H9 (cell line): ENCODE measurements around the gene EEF1AKMT2. TPM values are rescaled to one million over a fixed set of nuclear protein-coding genes. Genes with fewer than 3 reads are reported as not detected.

Experiments
- DNase-seq: peaks from one replicate; pipeline ENCODE4 v3.0.0-alpha.2; 2017
- H2AFZ ChIP-seq: one replicate; pipeline ENCODE4 v1.6.1; 2013; ENCODE audit warnings: mild to moderate bottlenecking, low read length, control low read depth, moderate library complexity
- H2AK5ac ChIP-seq: 2 replicates; pipeline ENCODE4 v1.6.1; 2013; ENCODE audit warnings: low read length, control low read depth, mixed read lengths; ENCODE audit not compliant: insufficient read length
- H2BK120ac ChIP-seq: one replicate; pipeline ENCODE4 v1.6.1; 2013; ENCODE audit warnings: low read depth, mild to moderate bottlenecking, low read length, control low read depth, inconsistent platforms; ENCODE audit not compliant: poor library complexity, severe bottlenecking
- H2BK12ac ChIP-seq: 2 replicates; pipeline ENCODE4 v1.6.1; 2013; ENCODE audit warnings: low read length, control low read depth, mixed read lengths, low read depth; ENCODE audit not compliant: insufficient read length
- H2BK15ac ChIP-seq: 2 replicates; pipeline ENCODE4 v1.6.1; 2013; ENCODE audit warnings: low read depth, low read length, control low read depth
- H2BK20ac ChIP-seq: one replicate; pipeline ENCODE4 v1.6.1; 2013; ENCODE audit warnings: low read depth, mild to moderate bottlenecking, low read length, control low read depth, inconsistent platforms; ENCODE audit not compliant: poor library complexity, severe bottlenecking
- H2BK5ac ChIP-seq: 2 replicates; pipeline ENCODE4 v1.6.1; 2013; ENCODE audit warnings: low read length, control low read depth, mixed read lengths; ENCODE audit not compliant: insufficient read length
- H3K14ac ChIP-seq: 2 replicates; pipeline ENCODE4 v1.6.1; 2013; ENCODE audit warnings: low read length, control low read depth; ENCODE audit not compliant: insufficient read depth
- H3K18ac ChIP-seq: 2 replicates; pipeline ENCODE4 v1.6.1; 2013; ENCODE audit warnings: low read depth, mild to moderate bottlenecking, mixed read lengths, low read length, control low read depth; ENCODE audit not compliant: insufficient read length
- H3K23ac ChIP-seq: 2 replicates; pipeline ENCODE4 v1.6.1; 2013; ENCODE audit warnings: low read length, control low read depth, mixed read lengths, low read depth; ENCODE audit not compliant: insufficient read length
- H3K23me2 ChIP-seq: 2 replicates; pipeline ENCODE4 v1.6.1; 2013; ENCODE audit warnings: low read depth, mild to moderate bottlenecking, mixed read lengths, low read length, control low read depth; ENCODE audit not compliant: insufficient read length, poor library complexity, severe bottlenecking
- H3K27ac ChIP-seq: 2 replicates; pipeline ENCODE4 v1.5.1; 2013; ENCODE audit warnings: low read length, control low read depth, mixed read lengths, low read depth; ENCODE audit not compliant: insufficient read length
- H3K27me3 ChIP-seq: 2 replicates; pipeline ENCODE4 v1.6.1; 2013; ENCODE audit warnings: low read length, control low read depth, inconsistent platforms; ENCODE audit not compliant: insufficient read depth
- H3K4ac ChIP-seq: 2 replicates; pipeline ENCODE4 v1.6.1; 2013; ENCODE audit warnings: low read depth, mild to moderate bottlenecking, control low read depth, inconsistent platforms, low read length, moderate library complexity
- H3K4me1 ChIP-seq: 2 replicates; pipeline ENCODE4 v1.6.1; 2013; ENCODE audit warnings: low read length, control low read depth, inconsistent platforms; ENCODE audit not compliant: insufficient read depth
- H3K4me2 ChIP-seq: 2 replicates; pipeline ENCODE4 v1.6.1; 2013; ENCODE audit warnings: low read length, control low read depth, mixed read lengths; ENCODE audit not compliant: insufficient read length, insufficient read depth
- H3K56ac ChIP-seq: 2 replicates; pipeline ENCODE4 v1.6.1; 2013; ENCODE audit warnings: low read depth, mild to moderate bottlenecking, mixed read lengths, low read length, control low read depth; ENCODE audit not compliant: insufficient read length
- H3K79me1 ChIP-seq: 2 replicates; pipeline ENCODE4 v1.6.1; 2013; ENCODE audit warnings: low read depth, mild to moderate bottlenecking, moderate library complexity, low read length, control low read depth, inconsistent platforms; ENCODE audit not compliant: insufficient read depth, poor library complexity, severe bottlenecking
- H3K79me2 ChIP-seq: 2 replicates; pipeline ENCODE4 v1.6.1; 2013; ENCODE audit warnings: low read length, control low read depth, inconsistent platforms; ENCODE audit not compliant: insufficient read depth
- H3K9ac ChIP-seq: 2 replicates; pipeline ENCODE4 v1.6.1; 2013; ENCODE audit warnings: low read length, control low read depth, mixed read lengths; ENCODE audit not compliant: insufficient read length; ENCODE audit errors: extremely low read depth
- H3K9me3 ChIP-seq: one replicate; pipeline ENCODE4 v1.6.1; 2013; ENCODE audit warnings: low read depth, low read length, inconsistent platforms; ENCODE audit not compliant: control insufficient read depth
- H3T11ph ChIP-seq: one replicate; pipeline ENCODE4 v1.6.1; 2013; ENCODE audit warnings: mild to moderate bottlenecking, low read length, control low read depth, inconsistent platforms
- H4K20me1 ChIP-seq: one replicate; pipeline ENCODE4 v1.6.1; 2013; ENCODE audit not compliant: control insufficient read depth, insufficient read length, insufficient read depth
- H4K5ac ChIP-seq: 2 replicates; pipeline ENCODE4 v1.6.1; 2013; ENCODE audit warnings: low read depth, mild to moderate bottlenecking, mixed read lengths, low read length, control low read depth; ENCODE audit not compliant: insufficient read length
- H4K8ac ChIP-seq: replicated peaks from 2 replicates; pipeline ENCODE4 v1.6.1; 2013; ENCODE audit warnings: low read length, control low read depth, mixed read lengths, low read depth; ENCODE audit not compliant: insufficient read length
- H4K91ac ChIP-seq: 2 replicates; pipeline ENCODE4 v1.6.1; 2013; ENCODE audit warnings: low read depth, mild to moderate bottlenecking, moderate library complexity, mixed read lengths, low read length, control low read depth; ENCODE audit not compliant: insufficient read length
- H3K27ac Mint-ChIP-seq, 3 experiments: 2 replicates in 2 of 3; 3 replicates in 1 of 3; pipeline ENCODE4 v1.8.0; 2020 to 2021; ENCODE audit warnings: mixed read lengths in 3 of 3, mild to moderate bottlenecking in 1 of 3, moderate library complexity in 1 of 3
- H3K27me3 Mint-ChIP-seq: 2 replicates; pipeline ENCODE4 v1.8.0; 2021; ENCODE audit warnings: low read depth, mild to moderate bottlenecking, moderate library complexity, mixed read lengths
- H3K36me3 Mint-ChIP-seq, 3 experiments: 2 replicates in 2 of 3; 3 replicates in 1 of 3; pipeline ENCODE4 v1.8.0; 2020 to 2021; ENCODE audit warnings: low read depth in 3 of 3, mixed read lengths in 3 of 3; ENCODE audit not compliant: insufficient read depth in 1 of 3
- H3K4me1 Mint-ChIP-seq, 2 experiments: 2 replicates each; pipeline ENCODE4 v1.8.0; 2020; ENCODE audit warnings: mixed read lengths in 2 of 2
- H3K4me3 Mint-ChIP-seq, 2 experiments: 2 replicates in 1 of 2; 3 replicates in 1 of 2; pipeline ENCODE4 v1.8.0; 2020 to 2021; ENCODE audit warnings: mild to moderate bottlenecking in 2 of 2, mixed read lengths in 2 of 2, moderate library complexity in 1 of 2
- H3K9me3 Mint-ChIP-seq, 2 experiments: 2 replicates in 1 of 2; 3 replicates in 1 of 2; pipeline ENCODE4 v1.8.0; 2020; ENCODE audit warnings: mild to moderate bottlenecking in 2 of 2, mixed read lengths in 2 of 2, moderate library complexity in 1 of 2
- WGBS: extraction: QIAGEN DNeasy Blood & Tissue Kit; methylation state at CpG from one replicate; pipeline ENCODE4 v1.1.7; 2013; ENCODE audit warnings: missing lambda C conversion rate, low lambda C conversion rate, mixed read lengths; ENCODE audit not compliant: insufficient read length; ENCODE audit errors: extremely low coverage; 5-methylcytosine and 5-hydroxymethylcytosine counted together
- total RNA-seq: library from RNA; stranded (reverse); gene quantifications from 2 replicates; pipeline ENCODE4 v1.2.1, GENCODE V29; 2021
- TF ChIP-seq, protein P1 (sequence below): fragments of 200-600 bp; sonication (generic); conservative IDR thresholded peaks from 3 replicates; pipeline ENCODE4 v1.8.0; 2021; ENCODE audit warnings: antibody characterized with exemption, mild to moderate bottlenecking

Gene EEF1AKMT2
- total RNA-seq, 1 experiment from 2014 or later = 19.0 TPM

DNA sequence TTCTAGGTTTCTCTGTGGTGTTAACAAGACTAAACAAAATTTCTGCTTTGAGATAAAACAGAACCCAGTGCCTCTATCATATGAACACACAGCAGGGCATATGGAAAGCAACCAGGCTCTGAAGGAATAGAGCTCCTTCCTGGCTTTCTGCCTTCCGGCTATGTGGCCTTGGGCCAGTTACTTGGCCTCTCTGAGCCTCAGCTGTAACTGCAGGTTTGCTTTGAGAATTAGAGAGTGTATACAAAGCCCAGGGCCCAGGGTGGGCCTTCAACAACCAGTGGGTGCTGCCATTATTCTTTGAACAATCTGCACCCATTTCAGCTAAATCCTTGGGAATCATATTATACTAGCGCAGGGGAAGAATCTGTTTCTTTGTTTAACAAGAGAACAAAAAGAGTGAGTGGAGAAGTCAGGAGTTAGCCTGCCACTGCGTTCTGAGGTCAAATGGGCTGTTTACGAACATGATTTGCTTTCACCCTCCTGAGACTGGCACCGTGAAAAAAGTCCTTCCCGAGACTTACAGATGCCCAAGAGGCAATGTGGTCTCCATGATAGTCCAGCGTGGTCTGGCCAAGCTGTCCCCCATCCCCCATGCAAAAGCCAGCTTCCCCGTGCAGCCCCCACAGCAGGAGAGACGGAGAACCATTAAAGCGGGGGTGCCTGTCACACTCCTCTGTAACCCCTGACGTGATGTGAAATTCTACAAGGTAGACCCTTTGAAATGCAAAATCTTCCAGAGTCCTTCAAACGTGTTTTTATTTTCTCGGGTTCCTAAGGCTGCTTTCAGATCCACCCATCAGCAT lies 52.4 kb downstream of the EEF1AKMT2 start:
- H4K91ac ChIP-seq = no peak overlapping the region
- H4K20me1 ChIP-seq = no peaks in the 10 kb centered on the region
- no peak overlapping the region for H3K14ac ChIP-seq
- H3K79me1 ChIP-seq = no peaks in the 10 kb centered on the region
- Mint-ChIP-seq H3K36me3 (no peaks in the 10 kb centered on the region; a peak in 1 of 7 replicates), H3K4me3 (peak overlapping the region; percentile 14 to 54), H3K9me3 (no peaks in the 10 kb centered on the region), H3K27me3 (peaks cover 45% of the 10 kb centered on the region), H3K4me1 (peaks cover 61 to 67% of the 10 kb centered on the region in 2 experiments), H3K27ac (no peak overlapping the region; a peak in 1 of 7 replicates)
- no CpG with 5 or more reads among the region's 13 CpGs for WGBS
- peak overlapping the region; percentile 4 for H3K4me2 ChIP-seq
- no peak for DNase-seq
- peaks cover 18% of the 10 kb centered on the region; the same call in 1 of the 2 replicates for H3K4me1 ChIP-seq
- peaks cover 6% of the 10 kb centered on the region; the same call in 1 of the 2 replicates for H3K27me3 ChIP-seq
- H2BK12ac ChIP-seq = no peak overlapping the region
- H3K56ac ChIP-seq = no peak overlapping the region
- H2BK120ac ChIP-seq = no peak overlapping the region
- H3K4ac ChIP-seq = no peak overlapping the region
- no peaks in the 10 kb centered on the region for H3K9me3 ChIP-seq
- TF ChIP-seq, protein P1, sequence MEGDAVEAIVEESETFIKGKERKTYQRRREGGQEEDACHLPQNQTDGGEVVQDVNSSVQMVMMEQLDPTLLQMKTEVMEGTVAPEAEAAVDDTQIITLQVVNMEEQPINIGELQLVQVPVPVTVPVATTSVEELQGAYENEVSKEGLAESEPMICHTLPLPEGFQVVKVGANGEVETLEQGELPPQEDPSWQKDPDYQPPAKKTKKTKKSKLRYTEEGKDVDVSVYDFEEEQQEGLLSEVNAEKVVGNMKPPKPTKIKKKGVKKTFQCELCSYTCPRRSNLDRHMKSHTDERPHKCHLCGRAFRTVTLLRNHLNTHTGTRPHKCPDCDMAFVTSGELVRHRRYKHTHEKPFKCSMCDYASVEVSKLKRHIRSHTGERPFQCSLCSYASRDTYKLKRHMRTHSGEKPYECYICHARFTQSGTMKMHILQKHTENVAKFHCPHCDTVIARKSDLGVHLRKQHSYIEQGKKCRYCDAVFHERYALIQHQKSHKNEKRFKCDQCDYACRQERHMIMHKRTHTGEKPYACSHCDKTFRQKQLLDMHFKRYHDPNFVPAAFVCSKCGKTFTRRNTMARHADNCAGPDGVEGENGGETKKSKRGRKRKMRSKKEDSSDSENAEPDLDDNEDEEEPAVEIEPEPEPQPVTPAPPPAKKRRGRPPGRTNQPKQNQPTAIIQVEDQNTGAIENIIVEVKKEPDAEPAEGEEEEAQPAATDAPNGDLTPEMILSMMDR = no peak
- no peak overlapping the region for H4K5ac ChIP-seq
- H3K23me2 ChIP-seq = peaks cover 9% of the 10 kb centered on the region
- H3K23ac ChIP-seq = no peak overlapping the region
- no peak overlapping the region for H2AK5ac ChIP-seq
- no peak overlapping the region for H2BK15ac ChIP-seq
- no peak overlapping the region for H2BK20ac ChIP-seq
- H4K8ac ChIP-seq = no peak overlapping the region
- no peak overlapping the region for H3T11ph ChIP-seq
- no peak overlapping the region for H3K9ac ChIP-seq
- H3K18ac ChIP-seq = no peak overlapping the region
- no peaks in the 10 kb centered on the region; the same call in 1 of the 2 replicates for H3K79me2 ChIP-seq
- no peak overlapping the region for H2AFZ ChIP-seq
- no peak overlapping the region for H3K27ac ChIP-seq
- H2BK5ac ChIP-seq = no peak overlapping the region
